HepG2 (cell line): ENCODE results near the gene MFAP2. TPM values are rescaled to one million over a fixed set of nuclear protein-coding genes. Genes with fewer than 3 reads are reported as not detected.

Source experiments
- ATAC-seq: fragments of 200-7000 bp; cut with Tn5 transposase; 3 replicates; pipeline ENCODE4 v1.9.1; 2020; ENCODE audit warnings: mild to moderate bottlenecking, moderate library complexity
- BruUV-seq: library from RNA; stranded (reverse); fragments of 400-500 nt; replicated peaks from 2 replicates; lab custom pipeline; 2021; lab: Mats Ljungman, UMichigan
- CTCF ChIA-PET: fragments of 300-600 bp; formaldehyde crosslinking; extraction: SDS; loops from one replicate; lab custom pipeline; 2021; ENCODE audit warnings: low total read pairs, inconsistent platforms, low intra/inter-chr PET ratio; lab: Yijun Ruan, JAX
- POLR2A ChIA-PET: fragments of 350-600 bp; sonication (Branson Sonifier 250); formaldehyde crosslinking; loops from one replicate; lab custom pipeline; 2020; ENCODE audit warnings: antibody characterized with exemption, inconsistent platforms; lab: Yijun Ruan, JAX
- DNase-seq: peaks from one replicate; pipeline ENCODE4 v3.0.0-alpha.2; 2015; ENCODE audit warnings: low spot score
- FAIRE-seq: peaks from 3 replicates; lab custom pipeline; 2011; peaks lifted over from hg19 to GRCh38; lab: Jason Lieb, UNC
- H2AFZ ChIP-seq: one replicate; pipeline ENCODE4 v1.6.1; 2011; ENCODE audit warnings: low read length, inconsistent platforms
- H3K27ac ChIP-seq: fragments of 300-600 bp; 3 replicates; pipeline ENCODE4 v1.8.0; 2011; ENCODE audit warnings: mixed run types, mild to moderate bottlenecking, mixed read lengths, low read length, inconsistent platforms; ENCODE audit not compliant: insufficient read depth; ENCODE audit errors: extremely low read length
- H3K27me3 ChIP-seq, 2 experiments: fragments of 200-600 bp in 1 of 2; 2 replicates in 1 of 2; 3 replicates in 1 of 2; pipeline versions ENCODE4 v1.6.0 to v1.8.0; 2011; ENCODE audit warnings: low read length in 2 of 2, mild to moderate bottlenecking in 2 of 2, moderate library complexity in 2 of 2, inconsistent platforms in 1 of 2; ENCODE audit not compliant: insufficient read depth in 2 of 2, control insufficient read depth in 1 of 2
- H3K36me3 ChIP-seq, 2 experiments: fragments of 200-600 bp in 1 of 2; replicated peaks in 1 of 2; 2 replicates in 1 of 2; 3 replicates in 1 of 2; pipeline versions ENCODE4 v1.5.1 to v1.8.0; 2011; ENCODE audit warnings: low read length in 2 of 2, inconsistent platforms in 1 of 2; ENCODE audit not compliant: insufficient read depth in 2 of 2, control insufficient read depth in 1 of 2
- H3K4me1 ChIP-seq: 2 replicates; pipeline ENCODE4 v1.5.1; 2012; ENCODE audit warnings: low read length, inconsistent platforms; ENCODE audit not compliant: insufficient read depth
- H3K4me2 ChIP-seq: 2 replicates; pipeline ENCODE4 v1.6.0; 2011; ENCODE audit warnings: low read depth, low read length, inconsistent platforms
- H3K4me3 ChIP-seq, 3 experiments: fragments of 200-600 bp in 1 of 3; sonication (generic), shearing (Covaris generic) in 1 of 3; replicated peaks in 1 of 3; 2 replicates each; pipeline ENCODE4 v1.5.1; 2011 to 2016; ENCODE audit warnings: low read length in 3 of 3, inconsistent platforms in 2 of 3, low read depth in 2 of 3, mild to moderate bottlenecking in 2 of 3, control low read depth in 1 of 3, mixed read lengths in 1 of 3; ENCODE audit not compliant: insufficient read depth in 1 of 3
- H3K79me2 ChIP-seq: one replicate; pipeline ENCODE4 v1.6.1; 2011; ENCODE audit warnings: low read length, inconsistent platforms; ENCODE audit not compliant: insufficient read depth
- H3K9ac ChIP-seq: 2 replicates; pipeline ENCODE4 v1.6.0; 2011; ENCODE audit warnings: mild to moderate bottlenecking, low read depth, low read length, inconsistent platforms; ENCODE audit not compliant: insufficient read depth
- H3K9me3 ChIP-seq: 2 replicates; pipeline ENCODE4 v1.5.1; 2012; ENCODE audit warnings: mild to moderate bottlenecking, low read length
- H4K20me1 ChIP-seq: 2 replicates; pipeline ENCODE4 v1.6.0; 2011; ENCODE audit warnings: inconsistent platforms, mild to moderate bottlenecking, low read length, moderate library complexity; ENCODE audit not compliant: insufficient read depth
- ELF3 ChIP-seq: IDR thresholded peaks from 2 replicates; pipeline ENCODE4 v1.6.1; 2016; ENCODE audit warnings: missing genetic modification reagents, missing compliant biosample characterization
- GTF3A ChIP-seq: sonication (generic); formaldehyde crosslinking; conservative IDR thresholded peaks from 2 replicates; pipeline ENCODE4 v1.4.0; 2020; ENCODE audit warnings: mild to moderate bottlenecking, missing genetic modification reagents
- HCFC1 ChIP-seq: fragments of 150-350 bp; IDR thresholded peaks from 2 replicates; pipeline ENCODE4 v1.6.1; 2014; ENCODE audit warnings: low read depth, low read length
- ISX ChIP-seq: sonication (generic); formaldehyde crosslinking; conservative IDR thresholded peaks from 2 replicates; pipeline ENCODE4 v1.5.0; 2020; ENCODE audit warnings: missing genetic modification reagents
- NR2F6 ChIP-seq, 2 experiments: IDR thresholded peaks; 2 replicates each; pipeline ENCODE4 v1.6.1; 2016; ENCODE audit warnings: antibody characterized with exemption in 1 of 2, mild to moderate bottlenecking in 1 of 2
- NR3C1 ChIP-seq: sonication (generic); formaldehyde crosslinking; IDR thresholded peaks from 2 replicates; pipeline ENCODE4 v1.4.0; 2020; ENCODE audit warnings: missing genetic modification reagents
- PRDM15 ChIP-seq: sonication (generic); formaldehyde crosslinking; IDR thresholded peaks from 2 replicates; pipeline ENCODE4 v1.4.0; 2020; ENCODE audit warnings: missing genetic modification reagents
- TSC22D2 ChIP-seq: sonication (generic); formaldehyde crosslinking; IDR thresholded peaks from 2 replicates; pipeline ENCODE4 v1.5.1; 2020; ENCODE audit warnings: missing genetic modification reagents, mild to moderate bottlenecking, borderline replicate concordance
- WIZ ChIP-seq: sonication (generic); formaldehyde crosslinking; IDR thresholded peaks from 2 replicates; pipeline ENCODE4 v1.5.1; 2020; ENCODE audit warnings: mild to moderate bottlenecking, missing genetic modification reagents
- ZBTB8A ChIP-seq: sonication (generic); formaldehyde crosslinking; IDR thresholded peaks from 2 replicates; pipeline ENCODE4 v1.4.0; 2020; ENCODE audit warnings: mild to moderate bottlenecking, low read depth, missing genetic modification reagents, borderline replicate concordance
- ZFP36 ChIP-seq: fragments of 150-350 bp; IDR thresholded peaks from 2 replicates; pipeline ENCODE4 v1.6.1; 2018; ENCODE audit warnings: borderline replicate concordance, low read length, low read depth; ENCODE audit not compliant: partially characterized antibody
- ZFP36L1 ChIP-seq: sonication (generic); formaldehyde crosslinking; IDR thresholded peaks from 2 replicates; pipeline ENCODE4 v1.8.0; 2022; ENCODE audit warnings: mild to moderate bottlenecking, missing genetic modification reagents, moderate library complexity
- ZNF609 ChIP-seq: sonication (generic); formaldehyde crosslinking; IDR thresholded peaks from 2 replicates; pipeline ENCODE4 v1.4.0; 2020; ENCODE audit warnings: mild to moderate bottlenecking, missing genetic modification reagents, borderline replicate concordance
- ZNF672 ChIP-seq: sonication (generic); formaldehyde crosslinking; IDR thresholded peaks from 2 replicates; pipeline ENCODE4 v1.8.1; 2022; ENCODE audit warnings: missing genetic modification reagents
- ZNF883 ChIP-seq: sonication (generic); formaldehyde crosslinking; IDR thresholded peaks from 2 replicates; pipeline ENCODE4 v1.5.1; 2020; ENCODE audit warnings: mild to moderate bottlenecking, missing genetic modification reagents; ENCODE audit errors: not compliant biosample characterization
- ZSCAN31 ChIP-seq: sonication (generic); formaldehyde crosslinking; IDR thresholded peaks from 2 replicates; pipeline ENCODE4 v1.5.0; 2020; ENCODE audit warnings: low read depth, mild to moderate bottlenecking, missing genetic modification reagents
- WGBS: methylation state at CpG from one replicate; pipeline ENCODE4 v1.1.6; 2017; ENCODE audit warnings: low lambda C conversion rate; 5-methylcytosine and 5-hydroxymethylcytosine counted together
- in situ Hi-C: cut with HindIII; loops from 2 replicates; pipeline ENCODE4 v1.10.0; 2017; ENCODE audit warnings: low pct_unique_long_range_greater_than_20kb; ENCODE audit not compliant: extremely low pct_ligation_motif_present
- intact Hi-C: fragments of 100-400 bp; cut with micrococcal nuclease; formaldehyde crosslinking; loops from one replicate; pipeline ENCODE4 v1.10.0; 2022; ENCODE audit not compliant: unreplicated experiment
- polyA plus RNA-seq, 8 experiments: library from polyadenylated mRNA; depleted of rRNA in 3 of 8; stranded (reverse) in 7 of 8; unstranded in 1 of 8; fragments of >200 nt; fragmentation: Illumina TruSeq in 4 of 8; extraction: Trizol in 4 of 8; gene quantifications; 2 replicates each; pipeline versions ENCODE4 v1.2.1 to v1.2.3, GENCODE V29; 2011 to 2016; ENCODE audit warnings: low read depth in 4 of 8, missing spikeins in 1 of 8, mixed read lengths in 1 of 8; ENCODE audit not compliant: insufficient read depth in 1 of 8
- total RNA-seq, 5 experiments: library from RNA; depleted of rRNA; stranded (reverse); fragments of >200 nt; fragmentation: Illumina TruSeq; extraction: Trizol; gene quantifications; 2 replicates each; pipeline ENCODE4 v1.2.3, GENCODE V29; 2016; ENCODE audit warnings: low read depth in 1 of 5

Gene MFAP2
- total and polyA plus RNA-seq, 2 of the 13 experiments (the other 11 are each of a cell fraction or from before 2014, with no cell fraction given), result 1.1 to 1.4 TPM

DNA sequence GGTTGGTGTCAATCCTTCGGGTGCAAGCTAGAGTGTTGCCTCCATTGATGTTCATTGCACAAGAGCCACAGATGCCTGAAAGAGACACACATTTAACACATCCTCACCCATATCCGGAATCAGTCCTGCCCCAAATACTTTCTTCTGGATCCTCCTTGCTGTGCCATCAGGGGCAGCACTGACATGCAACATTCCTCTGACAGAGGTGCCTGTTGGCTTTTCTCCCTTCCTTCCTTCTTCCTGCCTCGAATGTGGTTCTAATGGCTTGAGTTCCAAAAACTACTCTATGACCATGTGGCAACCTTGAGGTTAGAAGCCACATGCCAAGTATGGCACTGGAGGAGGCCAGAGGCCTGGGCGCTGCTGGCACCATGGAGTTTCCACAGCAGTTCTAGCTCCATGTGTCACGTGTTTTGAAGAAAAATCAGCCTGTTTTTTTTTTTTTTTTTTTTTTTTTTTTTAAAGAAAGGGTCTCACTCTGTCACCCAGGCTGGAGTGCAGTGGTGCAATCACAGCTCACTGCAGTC, 48.3 kb upstream of the MFAP2 start (continued):
- no peak for TF ChIP-seq ZNF609 (CRISPR knock-in tag)
- no peak for TF ChIP-seq ZFP36
- TF ChIP-seq ELF3 (CRISPR knock-in tag), result no peak
- TF ChIP-seq GTF3A (CRISPR knock-in tag), result no peak
- no peak for TF ChIP-seq ZBTB8A (CRISPR knock-in tag)
- TF ChIP-seq ISX, result no peak

- no peaks in the 10 kb centered on the region for H3K79me2 ChIP-seq
- peaks cover 33 to 78% of the 10 kb centered on the region in 2 experiments; a peak in 4 of 5 replicates for H3K36me3 ChIP-seq
- ATAC-seq (no peak), FAIRE-seq (no peak), DNase-seq (no peak)
- H3K9me3 ChIP-seq, result no peaks in the 10 kb centered on the region
- CTCF ChIA-PET, result no interaction called here
- no peaks in the 10 kb centered on the region for H4K20me1 ChIP-seq
- no peaks in the 10 kb centered on the region for H3K27me3 ChIP-seq
- in situ Hi-C loops, result no loop called here
- no peak overlapping the region for H3K27ac ChIP-seq
- intact Hi-C loops, result no loop called here
- no TSS peak for BruUV-seq
- 94% methylated on average over 2 of the region's 2 CpGs for WGBS
- POLR2A ChIA-PET, result no interaction called here
- no peak overlapping the region for H3K9ac ChIP-seq
- no peak overlapping the region for H3K4me2 ChIP-seq
- no peaks in the 10 kb centered on the region for H3K4me1 ChIP-seq
- no peak overlapping the region for H2AFZ ChIP-seq
- H3K4me3 ChIP-seq, result no peak overlapping the region
- TF ChIP-seq ZNF883 (CRISPR knock-in tag), result no peak
- TF ChIP-seq TSC22D2, result no peak
- no peak for TF ChIP-seq ZNF672 (CRISPR knock-in tag)
- TF ChIP-seq HCFC1, result no peak
- no peak for TF ChIP-seq ZFP36L1 (CRISPR knock-in tag)
- TF ChIP-seq ZSCAN31 (CRISPR knock-in tag), result no peak
- TF ChIP-seq NR3C1 (CRISPR knock-in tag), result no peak
- no peak for TF ChIP-seq NR2F6 (IDR thresholded peaks at IDR 0.05)
- no peak for TF ChIP-seq NR2F6 (CRISPR knock-in tag; IDR thresholded peaks at IDR 0.05)
- no peak for TF ChIP-seq PRDM15 (CRISPR knock-in tag)
- no peak for TF ChIP-seq WIZ
These were observed 47.5 kb upstream of the MFAP2 start for GRCh38 chr1:17027900-17028299.
